HG03060 (cell line): Measurements from ENCODE around the gene FCRL6.
A peak's percentile ranks its signal among the peaks of the same experiment; 100 is the strongest.

Experiments
- ATAC-seq: cut with Tn5 transposase; IDR thresholded peaks from one replicate; pipeline ENCODE4 v1.9.1; 2021; ENCODE audit warnings: low read depth, moderate number of reproducible peaks; ENCODE audit not compliant: unreplicated experiment

The FCRL6 gene

DNA sequence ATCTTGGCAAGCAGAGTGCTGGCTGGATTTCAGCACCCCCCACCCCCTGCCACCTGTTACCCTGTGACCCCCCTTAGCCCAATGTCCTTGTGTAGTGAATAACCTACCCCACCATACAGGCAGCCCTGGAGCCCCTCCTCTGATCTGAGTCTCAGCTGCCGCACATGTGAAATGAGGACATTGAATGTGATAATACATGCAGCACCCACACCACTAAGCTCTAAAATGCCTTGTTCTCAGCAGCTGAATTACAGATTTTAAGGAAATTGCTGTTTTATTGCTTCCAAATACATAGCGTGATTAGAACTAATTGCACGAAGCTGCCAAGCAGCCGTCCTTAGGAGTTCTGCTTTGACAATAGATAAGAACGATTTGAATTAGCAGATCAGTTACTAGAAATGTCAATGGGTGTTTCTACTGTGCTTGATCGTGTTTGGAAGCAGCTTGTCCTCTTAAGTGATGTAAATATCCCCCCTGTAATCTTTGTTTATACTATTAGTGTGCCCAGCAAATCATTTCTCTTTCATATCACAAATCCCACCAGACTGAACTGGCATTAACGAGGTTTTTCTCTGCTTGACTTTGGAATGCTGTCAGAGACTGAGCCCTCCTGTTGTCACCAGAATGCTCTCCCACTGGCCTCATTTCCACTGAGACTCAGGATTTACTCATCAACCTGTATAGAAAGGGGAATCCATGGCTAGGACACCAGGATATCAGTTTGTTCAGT, 29.4 kb downstream of the FCRL6 start:
- no peak for ATAC-seq

DNA sequence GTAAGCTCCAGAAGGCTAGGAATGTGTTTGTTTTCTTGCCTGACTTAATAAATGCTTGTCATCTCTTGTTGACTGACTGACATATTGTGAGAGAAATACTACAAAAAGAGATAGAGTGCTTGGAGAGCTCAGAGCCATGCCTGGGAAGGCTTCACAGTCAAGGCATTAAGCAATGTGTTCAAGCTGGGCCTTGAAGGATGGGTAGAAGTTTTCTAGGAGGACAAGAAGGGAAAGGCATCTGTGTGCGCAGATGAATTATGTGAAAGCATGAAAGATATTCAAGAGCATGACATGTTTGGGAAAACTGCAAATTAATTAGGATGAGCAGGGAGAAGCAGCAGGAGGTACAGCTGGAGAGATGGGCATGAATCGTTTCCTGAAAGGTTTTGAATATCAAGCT, 30.1 kb downstream of the FCRL6 start:
- no peak for ATAC-seq

GRCh38 chr1:159835356-159835755, 33.2 kb downstream of the FCRL6 start:
- no peak for ATAC-seq

DNA sequence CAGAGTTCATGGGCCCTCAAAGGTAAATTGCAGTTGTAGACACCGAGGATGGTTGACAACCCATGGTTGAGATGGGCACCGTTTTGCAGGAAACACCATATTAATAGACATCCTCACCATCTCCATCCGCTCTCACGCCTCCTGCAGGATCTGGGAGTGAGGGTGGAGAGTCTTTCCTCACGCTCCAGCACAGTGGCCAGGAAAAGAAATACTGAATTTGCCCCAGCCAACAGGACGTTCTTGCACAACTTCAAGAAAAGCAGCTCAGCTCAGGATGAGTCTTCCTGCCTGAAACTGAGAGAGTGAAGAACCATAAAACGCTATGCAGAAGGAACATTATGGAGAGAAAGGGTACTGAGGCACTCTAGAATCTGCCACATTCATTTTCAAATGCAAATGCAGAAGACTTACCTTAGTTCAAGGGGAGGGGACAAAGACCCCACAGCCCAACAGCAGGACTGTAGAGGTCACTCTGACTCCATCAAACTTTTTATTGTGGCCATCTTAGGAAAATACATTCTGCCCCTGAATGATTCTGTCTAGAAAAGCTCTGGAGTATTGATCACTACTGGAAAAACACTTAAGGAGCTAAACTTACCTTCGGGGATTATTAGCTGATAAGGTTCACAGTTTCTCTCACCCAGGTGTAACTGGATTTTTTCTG, 33.8 kb downstream of the FCRL6 start:
- no peak for ATAC-seq

DNA sequence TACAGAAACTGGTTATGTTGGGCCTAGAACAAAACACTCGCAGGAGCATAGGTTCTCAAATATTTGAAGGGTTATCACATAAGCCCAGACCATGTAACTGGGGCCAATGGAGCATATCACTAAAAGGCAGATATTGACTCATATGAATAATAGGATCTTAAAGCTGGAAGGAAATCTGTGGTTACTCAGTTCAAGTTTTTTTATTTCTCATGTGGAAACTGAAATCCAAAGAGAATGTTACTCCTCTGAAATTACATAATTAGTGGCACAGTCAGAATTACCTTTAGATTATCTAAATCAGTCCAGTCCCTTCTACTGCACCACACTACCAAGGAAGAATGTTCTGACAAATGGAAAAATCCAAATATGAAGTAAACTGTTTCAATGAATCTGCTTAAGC, 36.6 kb downstream of the FCRL6 start:
- ATAC-seq = peak; percentile 17

DNA sequence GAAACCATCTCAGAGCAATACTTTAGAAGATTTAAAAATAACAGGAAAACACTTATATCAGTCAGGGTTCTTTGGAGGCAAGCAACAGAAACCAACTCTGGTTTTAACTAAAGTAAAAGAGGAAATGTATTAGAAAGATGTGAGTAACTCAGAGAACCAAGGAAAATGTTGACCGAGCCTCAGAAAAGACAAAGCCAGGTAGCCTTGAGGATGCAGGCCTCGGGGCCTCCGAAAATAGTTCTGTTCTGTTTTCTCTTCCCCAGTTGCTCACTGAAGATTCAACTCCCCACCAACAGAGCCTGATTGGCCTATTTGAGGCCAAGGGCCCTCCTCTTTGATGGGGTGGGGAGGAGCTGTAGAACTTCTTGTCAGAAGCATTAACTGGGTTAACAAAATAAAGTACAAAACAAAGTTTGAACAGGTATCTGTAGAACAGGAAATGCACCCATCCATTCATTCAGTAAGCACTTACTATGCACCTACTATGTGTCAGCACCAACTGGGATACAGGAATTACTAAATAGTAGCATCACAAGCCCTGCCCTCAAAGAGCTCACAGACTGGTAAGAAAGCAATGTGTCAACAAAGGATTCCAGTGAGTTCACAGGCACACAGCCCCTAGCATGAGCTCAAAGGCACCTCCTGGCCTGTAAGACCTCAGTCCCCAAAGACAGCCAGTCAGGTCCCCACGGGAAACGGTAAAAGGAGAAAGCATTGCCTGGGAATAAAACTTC, 37.1 kb downstream of the FCRL6 start:
- peak; percentile 75 for ATAC-seq

- no peak for ATAC-seq
Observed at GRCh38 chr1:159841749-159842148, 39.6 kb downstream of the FCRL6 start.

DNA sequence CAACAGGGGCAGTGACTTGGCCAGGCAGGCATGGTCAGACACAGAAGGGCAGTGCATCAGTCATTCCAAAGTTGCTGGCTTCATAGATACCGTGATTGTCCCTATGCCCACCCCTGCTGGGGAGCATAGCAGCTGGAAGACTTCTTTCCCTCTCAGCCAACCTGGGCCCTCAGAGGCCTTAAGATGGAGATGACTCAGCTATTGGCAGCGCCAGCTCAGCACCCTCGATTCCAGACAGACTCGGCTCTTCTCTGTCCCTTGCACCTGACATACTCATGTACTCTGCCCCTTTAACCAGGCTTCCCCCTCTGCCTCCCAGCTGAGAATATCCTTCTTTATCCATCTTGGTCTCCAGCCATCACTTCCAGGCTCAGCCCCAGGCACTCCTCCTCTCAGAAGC, 41.3 kb downstream of the FCRL6 start:
- no peak for ATAC-seq

- ATAC-seq = no peak
Observed at GRCh38 chr1:159845751-159846629, 43.8 kb downstream of the FCRL6 start.

DNA sequence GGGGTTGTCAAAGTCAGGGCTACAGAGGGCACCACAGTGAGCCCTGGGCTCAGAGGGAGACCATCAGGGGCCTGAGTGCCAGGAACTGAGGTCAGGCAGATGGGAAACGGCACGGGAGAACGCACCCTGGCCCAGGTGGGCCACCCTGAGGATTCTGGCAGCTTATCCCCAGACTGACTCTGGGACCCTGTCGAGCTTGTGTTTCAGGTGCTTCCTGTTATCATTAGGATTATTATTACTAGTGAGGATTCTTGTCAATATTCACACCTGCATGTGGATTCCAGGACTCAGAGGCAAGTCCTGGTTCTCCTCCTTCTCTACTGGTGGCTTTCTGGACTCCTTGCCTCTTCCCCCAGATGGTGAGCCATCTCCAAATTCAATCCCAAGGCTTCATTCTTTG, 45.1 kb downstream of the FCRL6 start:
- ATAC-seq = no peak

DNA sequence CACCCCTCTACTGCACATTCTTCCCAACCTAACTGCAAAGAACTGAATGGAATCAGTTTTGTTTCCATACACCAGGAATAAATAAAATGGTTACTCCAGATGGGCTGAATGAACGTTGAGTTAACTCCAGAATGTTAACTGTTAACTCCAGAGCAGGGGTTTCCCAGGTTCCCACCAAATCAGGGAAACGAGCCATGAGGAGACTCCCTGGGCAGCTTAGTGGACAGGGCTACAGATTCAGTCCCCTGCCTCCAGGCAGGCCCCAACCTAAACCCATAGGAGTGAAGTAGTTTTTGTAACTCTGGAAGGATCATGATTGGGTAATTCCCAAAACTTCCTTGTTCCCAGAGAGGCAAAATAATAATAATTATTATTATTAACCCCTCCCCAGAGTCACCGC, 46.2 kb downstream of the FCRL6 start:
- no peak for ATAC-seq

GRCh38 chr1:159849626-159850366, 47.6 kb downstream of the FCRL6 start:
- no peak for ATAC-seq

GRCh38 chr1:159851407-159851806, 49.2 kb downstream of the FCRL6 start:
- no peak for ATAC-seq

- no peak for ATAC-seq
Observed at GRCh38 chr1:159853417-159854115, 51.4 kb downstream of the FCRL6 start.

GRCh38 chr1:159854116-159854692, 52.0 kb downstream of the FCRL6 start:
- no peak for ATAC-seq

DNA sequence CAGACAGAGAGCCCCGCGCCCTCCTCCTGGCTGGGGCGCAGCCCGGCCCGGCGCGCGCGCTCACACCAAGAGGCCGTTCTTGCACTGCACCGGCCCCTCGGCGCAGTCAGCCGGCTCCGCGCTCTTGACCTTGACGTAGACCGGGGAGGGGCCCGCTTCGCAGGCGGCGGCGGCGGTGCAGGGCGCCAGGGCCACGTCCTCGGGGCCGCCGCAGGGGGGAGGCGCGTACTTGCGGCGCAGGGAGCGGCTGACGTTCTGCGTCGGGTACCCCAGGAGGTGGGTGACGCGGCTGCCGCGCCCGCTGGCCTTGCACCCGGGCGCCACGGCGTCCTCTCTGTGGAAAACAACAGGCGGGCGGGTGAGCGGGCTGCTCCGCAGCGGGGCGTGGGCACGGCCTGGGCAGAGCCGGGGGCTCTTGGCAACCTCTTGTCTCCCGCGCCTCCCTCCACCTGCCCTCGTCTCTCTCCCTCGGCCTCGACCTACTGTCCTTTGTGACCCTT, 52.6 kb downstream of the FCRL6 start:
- ATAC-seq = no peak

DNA sequence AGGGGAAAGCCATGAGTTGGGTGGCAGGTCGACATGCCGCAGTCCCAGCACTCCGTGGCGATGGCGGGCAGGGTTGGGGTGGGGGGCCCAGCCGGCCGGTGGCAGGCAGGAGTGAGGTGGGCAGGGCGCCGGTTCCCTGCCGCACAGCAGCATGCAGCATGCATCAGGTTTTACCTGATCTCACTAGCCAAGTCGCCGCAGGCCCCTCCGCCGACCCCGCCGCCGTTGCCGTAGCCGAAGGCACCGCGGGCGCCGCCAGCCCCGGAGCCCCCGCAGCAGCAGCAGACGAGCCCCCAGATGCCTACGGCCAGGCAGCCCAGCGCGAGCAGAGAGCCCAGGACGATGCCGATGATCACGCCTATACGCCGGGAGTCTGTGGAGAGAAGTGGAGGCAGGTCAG, 53.5 kb downstream of the FCRL6 start:
- no peak for ATAC-seq

GRCh38 chr1:159856576-159856975, 54.4 kb downstream of the FCRL6 start:
- ATAC-seq = no peak

GRCh38 chr1:159857889-159858288, 55.7 kb downstream of the FCRL6 start:
- ATAC-seq = no peak
